Pulmonary artery endothelial cell (primary cell): ENCODE data around the gene TTLL11. TPM values are rescaled to one million over a fixed set of nuclear protein-coding genes. Genes with fewer than 3 reads are reported as not detected.
"Not testable (repeated sequence)": the region's sequence is repeated elsewhere in the genome, so short reads cannot be mapped to it uniquely, and the experiment has no call there.

ENCODE experiments used
- DNase-seq: peaks from one replicate; pipeline ENCODE4 v3.0.0-alpha.2; 2011; ENCODE audit warnings: low read depth, low spot score
- total RNA-seq: library from RNA; depleted of rRNA; stranded (reverse); fragments of >200 nt; gene quantifications from 2 replicates; pipeline ENCODE4 v1.2.3, GENCODE V29; 2014

TTLL11 gene
- total RNA-seq, 1 donor from 2014 or later = 1.8 TPM

GRCh38 chr9:122125158-122125508 lies 32.0 kb upstream of the TTLL11 start:
- DNase-seq = peak; percentile 39

- no peak for DNase-seq
Observed at GRCh38 chr9:122124528-122124927, 31.4 kb upstream of the TTLL11 start.

GRCh38 chr9:122124048-122124447 lies 30.9 kb upstream of the TTLL11 start:
- no peak for DNase-seq

GRCh38 chr9:122122903-122123632 lies 30.0 kb upstream of the TTLL11 start:
- no peak for DNase-seq

GRCh38 chr9:122122468-122122867 lies 29.4 kb upstream of the TTLL11 start:
- DNase-seq = no peak

GRCh38 chr9:122121931-122122330 lies 28.8 kb upstream of the TTLL11 start:
- DNase-seq = no peak

GRCh38 chr9:122121391-122121790 lies 28.3 kb upstream of the TTLL11 start:
- no peak for DNase-seq

- DNase-seq = no peak
Observed at GRCh38 chr9:122120316-122121071, 27.4 kb upstream of the TTLL11 start.

- DNase-seq = no peak
Observed at GRCh38 chr9:122119721-122120120, 26.6 kb upstream of the TTLL11 start.

GRCh38 chr9:122119166-122119521 lies 26.0 kb upstream of the TTLL11 start:
- no peak for DNase-seq

- no peak for DNase-seq
Observed at GRCh38 chr9:122118343-122119165, 25.4 kb upstream of the TTLL11 start.

GRCh38 chr9:122117241-122117640 lies 24.1 kb upstream of the TTLL11 start:
- DNase-seq = not testable (repeated sequence)

GRCh38 chr9:122116448-122117173 lies 23.5 kb upstream of the TTLL11 start:
- no peak for DNase-seq

GRCh38 chr9:122116040-122116439 lies 22.9 kb upstream of the TTLL11 start:
- DNase-seq = no peak

- no peak for DNase-seq
Observed at GRCh38 chr9:122115176-122116035, 22.3 kb upstream of the TTLL11 start.

GRCh38 chr9:122113574-122113973 lies 20.5 kb upstream of the TTLL11 start:
- DNase-seq = no peak

- no peak for DNase-seq
Observed at GRCh38 chr9:122112238-122112637, 19.1 kb upstream of the TTLL11 start.

- no peak for DNase-seq
Observed at GRCh38 chr9:122111413-122112085, 18.4 kb upstream of the TTLL11 start.

- no peak for DNase-seq
Observed at GRCh38 chr9:122110100-122110833, 17.2 kb upstream of the TTLL11 start.
